Esophagus squamous epithelium (tissue), 4 donors: Measurements from ENCODE around the gene TMPRSS3.

Experiments used
- POLR2A ChIP-seq, 4 donors: fragments of 450-650 bp; IDR thresholded peaks; one replicate each; pipeline ENCODE4 v1.6.1; 2017; ENCODE audit warnings: antibody characterized with exemption in 4 of 4, mild to moderate bottlenecking in 4 of 4, moderate library complexity in 3 of 4
- TF ChIP-seq, protein P1 (sequence below), 6 experiments: fragments of 450-650 bp in 4 of 6; fragments of 200-600 bp in 2 of 6; sonication (generic) in 2 of 6; IDR thresholded peaks; one replicate each; pipeline ENCODE4 v1.5.1; 2016 to 2019; ENCODE audit warnings: antibody characterized with exemption in 6 of 6, mild to moderate bottlenecking in 4 of 6, moderate library complexity in 4 of 6

DNA sequence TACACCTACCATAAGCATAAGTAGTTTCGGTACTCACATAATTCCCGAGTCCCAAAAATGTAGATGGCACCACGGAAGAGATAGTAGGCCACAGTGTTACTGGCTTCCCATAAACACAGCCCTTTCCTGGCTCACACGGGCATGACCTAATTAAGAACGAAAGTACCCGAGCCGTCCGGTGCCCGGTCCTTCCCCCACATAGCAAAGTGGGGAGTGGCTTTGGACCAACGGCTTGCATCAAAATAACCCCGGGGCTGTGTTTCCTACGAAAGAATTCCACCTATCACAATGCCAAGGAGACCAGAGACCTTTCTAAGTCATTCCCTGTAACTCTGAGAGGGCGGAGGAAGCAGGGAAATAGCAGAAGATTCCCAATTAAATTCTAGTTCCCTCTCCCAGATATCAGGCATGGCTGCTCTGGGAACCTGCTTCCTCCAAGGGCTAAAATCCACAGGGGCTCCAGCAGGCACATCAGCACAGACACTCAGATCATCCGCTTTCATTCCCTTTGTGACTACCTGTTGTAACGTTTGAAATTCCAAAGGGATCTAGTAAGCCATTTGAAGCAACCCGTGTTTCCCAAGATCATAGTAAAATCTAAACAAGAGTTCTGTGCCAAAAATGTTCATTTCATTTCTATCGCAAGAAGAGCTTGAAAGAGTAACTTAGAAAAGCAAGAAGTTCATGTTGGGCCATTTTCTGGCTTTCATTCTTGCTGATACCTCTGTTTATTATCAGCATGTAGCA is at the start of gene TMPRSS3:
- TF ChIP-seq POLR2A (IDR thresholded peaks at IDR 0.05): no peak
- TF ChIP-seq, protein P1, sequence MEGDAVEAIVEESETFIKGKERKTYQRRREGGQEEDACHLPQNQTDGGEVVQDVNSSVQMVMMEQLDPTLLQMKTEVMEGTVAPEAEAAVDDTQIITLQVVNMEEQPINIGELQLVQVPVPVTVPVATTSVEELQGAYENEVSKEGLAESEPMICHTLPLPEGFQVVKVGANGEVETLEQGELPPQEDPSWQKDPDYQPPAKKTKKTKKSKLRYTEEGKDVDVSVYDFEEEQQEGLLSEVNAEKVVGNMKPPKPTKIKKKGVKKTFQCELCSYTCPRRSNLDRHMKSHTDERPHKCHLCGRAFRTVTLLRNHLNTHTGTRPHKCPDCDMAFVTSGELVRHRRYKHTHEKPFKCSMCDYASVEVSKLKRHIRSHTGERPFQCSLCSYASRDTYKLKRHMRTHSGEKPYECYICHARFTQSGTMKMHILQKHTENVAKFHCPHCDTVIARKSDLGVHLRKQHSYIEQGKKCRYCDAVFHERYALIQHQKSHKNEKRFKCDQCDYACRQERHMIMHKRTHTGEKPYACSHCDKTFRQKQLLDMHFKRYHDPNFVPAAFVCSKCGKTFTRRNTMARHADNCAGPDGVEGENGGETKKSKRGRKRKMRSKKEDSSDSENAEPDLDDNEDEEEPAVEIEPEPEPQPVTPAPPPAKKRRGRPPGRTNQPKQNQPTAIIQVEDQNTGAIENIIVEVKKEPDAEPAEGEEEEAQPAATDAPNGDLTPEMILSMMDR (IDR thresholded peaks at IDR 0.05): no peak
